Renal cortex interstitium (tissue), 11 donors: Measurements from ENCODE around the gene GOSR2. TPM values are rescaled to one million over a fixed set of nuclear protein-coding genes. Genes with fewer than 3 reads are reported as not detected.
"Not testable (repeated sequence)": the region's sequence is repeated elsewhere in the genome, so short reads cannot be mapped to it uniquely, and the experiment has no call there.

Experiments used
- DNase-seq, 11 donors: peaks; one replicate each; pipeline ENCODE4 v3.0.0-alpha.2; 2013; ENCODE audit warnings: low read depth in 9 of 11, low spot score in 4 of 11; ENCODE audit errors: extremely low read depth in 1 of 11
- polyA plus RNA-seq, 3 donors: library from polyadenylated mRNA; unstranded; fragments of 120-200 nt; gene quantifications; one replicate each; pipeline ENCODE4 v1.2.1, GENCODE V29; 2013; ENCODE audit not compliant: insufficient read length in 3 of 3

Gene GOSR2
- polyA plus RNA-seq, 3 donors, result 51.6 to 57.9 (median 56.7) TPM

GRCh38 chr17:46949291-46950174 is 26.6 kb downstream of the GOSR2 start:
- no peak for DNase-seq

GRCh38 chr17:46950342-46950996 is 27.5 kb downstream of the GOSR2 start:
- no peak for DNase-seq

GRCh38 chr17:46950997-46951621 is 28.1 kb downstream of the GOSR2 start:
- DNase-seq, result no peak

- no peak for DNase-seq
Observed at GRCh38 chr17:46951706-46952105, 28.7 kb downstream of the GOSR2 start.

- DNase-seq, result no peak
Observed at GRCh38 chr17:46952115-46952514, 29.2 kb downstream of the GOSR2 start.

- DNase-seq, result not testable (repeated sequence)
Observed at GRCh38 chr17:46953191-46953590, 30.2 kb downstream of the GOSR2 start.

- no peak for DNase-seq
Observed at GRCh38 chr17:46958041-46958591, 35.2 kb downstream of the GOSR2 start.

GRCh38 chr17:46960152-46960551 is 37.2 kb downstream of the GOSR2 start:
- no peak for DNase-seq

- DNase-seq, result no peak
Observed at GRCh38 chr17:46962374-46962790, 39.4 kb downstream of the GOSR2 start.

- DNase-seq, result no peak
Observed at GRCh38 chr17:46963571-46963970, 40.6 kb downstream of the GOSR2 start.

GRCh38 chr17:46964315-46965265 is 41.6 kb downstream of the GOSR2 start:
- DNase-seq, result no peak

- no peak for DNase-seq
Observed at GRCh38 chr17:46968224-46968834, 45.4 kb downstream of the GOSR2 start.

GRCh38 chr17:46968896-46969295 is 45.9 kb downstream of the GOSR2 start:
- DNase-seq, result no peak

GRCh38 chr17:46971647-46972300 is 48.8 kb downstream of the GOSR2 start:
- no peak for DNase-seq

GRCh38 chr17:46972346-46972745 is 49.4 kb downstream of the GOSR2 start:
- no peak for DNase-seq

GRCh38 chr17:46974086-46974485 is 51.1 kb downstream of the GOSR2 start:
- no peak for DNase-seq

- DNase-seq, result no peak
Observed at GRCh38 chr17:46975287-46975686, 52.3 kb downstream of the GOSR2 start.
